ENCODE data around the gene LCLAT1. TPM values are rescaled to one million over a fixed set of nuclear protein-coding genes. Genes with fewer than 3 reads are reported as not detected.

LCLAT1 gene
- total RNA-seq, 1 experiment from 2014 or later, result 36.0 TPM

- no peaks in the 10 kb centered on the region for H3K9me3 ChIP-seq (ENCODE audit: control insufficient read depth, insufficient read depth, low read depth, low read length)
- no peak for ATAC-seq
- in situ Hi-C loops (cut with HindIII; ENCODE audit: low pct_unique_long_range_greater_than_20kb, low sequenced_read_pairs) (no loop called here), intact Hi-C loops (cut with micrococcal nuclease; ENCODE audit: unreplicated experiment) (no loop called here)
- POLR2A ChIA-PET, result interaction anchor here (0.6 kb wide), 1 partner anchor 28 kb away, joined by 3 read pairs; no protein-coding TSS in a partner anchor
- H3K36me3 ChIP-seq (ENCODE audit: control insufficient read depth, insufficient read depth, low read length), result no peaks in the 10 kb centered on the region
- CTCF ChIA-PET, result no interaction called here
- no peak overlapping the region for H3K27ac ChIP-seq (ENCODE audit: low read length)
- H3K4me3 ChIP-seq (ENCODE audit: low read depth in 2 of 2, low read length in 2 of 2), result no peak overlapping the region
- no peaks in the 10 kb centered on the region for H3K27me3 ChIP-seq (ENCODE audit: control insufficient read depth, insufficient read depth, low read length)
- no peak for TF ChIP-seq CTCF (IDR thresholded peaks at IDR 0.05)
- no TSS peak for BruUV-seq (replicated peaks)
- DNase-seq (ENCODE audit: low read depth, low spot score), result no peak
- no peaks in the 10 kb centered on the region for H3K4me1 ChIP-seq (ENCODE audit: control insufficient read depth, insufficient read depth, low read length)
These were observed 214.4 kb downstream of the LCLAT1 start for GRCh38 chr2:30661173-30662107.

DNA sequence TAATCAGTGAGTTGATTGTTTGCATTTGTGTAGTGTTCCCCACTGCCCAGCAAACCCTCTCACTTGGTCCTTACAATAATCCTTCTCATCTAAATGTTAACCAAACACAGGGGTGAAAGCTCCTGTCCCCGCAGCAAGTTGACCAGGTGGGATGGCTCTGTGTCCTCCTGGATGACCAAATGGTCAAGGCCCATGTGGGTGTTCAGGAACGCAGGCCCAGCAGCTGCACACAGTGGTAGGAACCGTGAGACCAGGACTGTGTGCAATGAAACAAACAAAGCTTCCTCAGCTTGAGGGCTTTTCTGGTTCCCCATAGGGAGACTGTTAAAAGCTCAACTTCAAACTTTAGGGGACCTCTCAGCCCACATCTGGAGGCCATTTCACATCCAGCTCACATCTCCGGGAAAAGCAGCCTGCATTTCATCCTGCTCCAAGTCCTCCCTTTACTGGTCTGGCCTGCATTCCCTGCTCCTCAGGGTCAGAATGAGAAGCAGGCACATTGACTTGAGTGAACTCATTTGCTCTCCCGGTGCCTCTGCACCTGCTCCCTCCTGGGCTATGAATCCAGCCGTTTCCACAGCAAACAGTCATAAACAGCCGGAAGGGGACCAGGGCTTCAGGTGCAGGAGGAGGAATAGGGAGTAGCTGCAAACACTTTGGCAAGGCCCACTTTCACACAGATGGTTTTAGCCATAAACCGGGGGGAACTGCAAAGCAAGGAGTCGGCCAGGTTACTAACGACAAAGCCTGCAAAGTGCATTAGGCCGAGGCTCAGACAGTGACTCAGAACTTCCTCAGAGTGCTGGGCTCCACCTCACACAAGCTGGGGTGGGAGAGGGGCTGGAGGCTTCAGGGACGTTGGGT, 215.5 kb downstream of the LCLAT1 start:
- ChIA-PET CTCF (no interaction called here), POLR2A (no interaction called here)
- TF ChIP-seq, protein P1, sequence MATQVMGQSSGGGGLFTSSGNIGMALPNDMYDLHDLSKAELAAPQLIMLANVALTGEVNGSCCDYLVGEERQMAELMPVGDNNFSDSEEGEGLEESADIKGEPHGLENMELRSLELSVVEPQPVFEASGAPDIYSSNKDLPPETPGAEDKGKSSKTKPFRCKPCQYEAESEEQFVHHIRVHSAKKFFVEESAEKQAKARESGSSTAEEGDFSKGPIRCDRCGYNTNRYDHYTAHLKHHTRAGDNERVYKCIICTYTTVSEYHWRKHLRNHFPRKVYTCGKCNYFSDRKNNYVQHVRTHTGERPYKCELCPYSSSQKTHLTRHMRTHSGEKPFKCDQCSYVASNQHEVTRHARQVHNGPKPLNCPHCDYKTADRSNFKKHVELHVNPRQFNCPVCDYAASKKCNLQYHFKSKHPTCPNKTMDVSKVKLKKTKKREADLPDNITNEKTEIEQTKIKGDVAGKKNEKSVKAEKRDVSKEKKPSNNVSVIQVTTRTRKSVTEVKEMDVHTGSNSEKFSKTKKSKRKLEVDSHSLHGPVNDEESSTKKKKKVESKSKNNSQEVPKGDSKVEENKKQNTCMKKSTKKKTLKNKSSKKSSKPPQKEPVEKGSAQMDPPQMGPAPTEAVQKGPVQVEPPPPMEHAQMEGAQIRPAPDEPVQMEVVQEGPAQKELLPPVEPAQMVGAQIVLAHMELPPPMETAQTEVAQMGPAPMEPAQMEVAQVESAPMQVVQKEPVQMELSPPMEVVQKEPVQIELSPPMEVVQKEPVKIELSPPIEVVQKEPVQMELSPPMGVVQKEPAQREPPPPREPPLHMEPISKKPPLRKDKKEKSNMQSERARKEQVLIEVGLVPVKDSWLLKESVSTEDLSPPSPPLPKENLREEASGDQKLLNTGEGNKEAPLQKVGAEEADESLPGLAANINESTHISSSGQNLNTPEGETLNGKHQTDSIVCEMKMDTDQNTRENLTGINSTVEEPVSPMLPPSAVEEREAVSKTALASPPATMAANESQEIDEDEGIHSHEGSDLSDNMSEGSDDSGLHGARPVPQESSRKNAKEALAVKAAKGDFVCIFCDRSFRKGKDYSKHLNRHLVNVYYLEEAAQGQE (IDR thresholded peaks at IDR 0.05; ENCODE audit: insufficient read depth in 1 of 2, low read depth in 2 of 2, low read length in 1 of 2), result no peak
- TF ChIP-seq CTCF (IDR thresholded peaks at IDR 0.05) (no peak), TCF7L2 (IDR thresholded peaks at IDR 0.05; ENCODE audit: low read depth, low read length) (no peak), POLR2AphosphoS5 (IDR thresholded peaks at IDR 0.05; ENCODE audit: low read depth, low read length) (no peak), SIN3A (IDR thresholded peaks at IDR 0.05; ENCODE audit: borderline replicate concordance, insufficient read depth, low read depth, low read length) (no peak)
- DNase-seq (ENCODE audit: low read depth, low spot score) (no peak), ATAC-seq (no peak)
- Histone ChIP-seq H3K36me3 (ENCODE audit: control insufficient read depth, insufficient read depth, low read length) (no peaks in the 10 kb centered on the region), H3K4me1 (ENCODE audit: control insufficient read depth, insufficient read depth, low read length) (no peaks in the 10 kb centered on the region), H3K9me3 (ENCODE audit: control insufficient read depth, insufficient read depth, low read depth, low read length) (no peaks in the 10 kb centered on the region), H3K4me3 (ENCODE audit: low read depth in 2 of 2, low read length in 2 of 2) (no peak overlapping the region), H3K27ac (ENCODE audit: low read length) (no peak overlapping the region), H3K27me3 (ENCODE audit: control insufficient read depth, insufficient read depth, low read length) (no peaks in the 10 kb centered on the region)
- intact Hi-C loops (cut with micrococcal nuclease; ENCODE audit: unreplicated experiment) (no loop called here), in situ Hi-C loops (cut with HindIII; ENCODE audit: low pct_unique_long_range_greater_than_20kb, low sequenced_read_pairs) (no loop called here)
- BruUV-seq (replicated peaks), result no TSS peak
